Measurements from ENCODE around the gene TFEC.
"Not testable (repeated sequence)": the region's sequence is repeated elsewhere in the genome, so short reads cannot be mapped to it uniquely, and the experiment has no call there.

Gene TFEC

DNA sequence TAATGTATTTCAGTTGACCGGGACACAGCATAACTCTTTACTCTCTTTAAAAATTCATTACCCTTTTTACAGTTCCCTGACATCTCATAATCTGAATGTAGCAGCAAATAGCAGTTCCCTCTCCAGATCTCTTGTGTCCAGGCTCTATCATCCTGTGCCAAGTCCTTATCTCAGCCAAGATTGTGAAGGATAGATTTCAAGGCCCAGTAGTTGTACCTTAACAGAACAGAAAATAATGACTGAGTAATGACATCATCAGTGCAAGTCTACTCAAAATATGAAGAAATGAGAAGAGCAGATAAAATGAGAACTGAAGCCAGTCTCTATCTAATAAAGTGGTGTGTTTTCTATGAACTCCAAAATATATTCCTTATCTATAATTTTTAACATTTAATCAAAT, 92.6 kb downstream of the TFEC start:
- H3K4me3 ChIP-seq (replicated peaks in 1 of 2; ENCODE audit: low read depth in 2 of 2, low read length in 2 of 2) = no peak overlapping the region
- TF ChIP-seq, protein P1, sequence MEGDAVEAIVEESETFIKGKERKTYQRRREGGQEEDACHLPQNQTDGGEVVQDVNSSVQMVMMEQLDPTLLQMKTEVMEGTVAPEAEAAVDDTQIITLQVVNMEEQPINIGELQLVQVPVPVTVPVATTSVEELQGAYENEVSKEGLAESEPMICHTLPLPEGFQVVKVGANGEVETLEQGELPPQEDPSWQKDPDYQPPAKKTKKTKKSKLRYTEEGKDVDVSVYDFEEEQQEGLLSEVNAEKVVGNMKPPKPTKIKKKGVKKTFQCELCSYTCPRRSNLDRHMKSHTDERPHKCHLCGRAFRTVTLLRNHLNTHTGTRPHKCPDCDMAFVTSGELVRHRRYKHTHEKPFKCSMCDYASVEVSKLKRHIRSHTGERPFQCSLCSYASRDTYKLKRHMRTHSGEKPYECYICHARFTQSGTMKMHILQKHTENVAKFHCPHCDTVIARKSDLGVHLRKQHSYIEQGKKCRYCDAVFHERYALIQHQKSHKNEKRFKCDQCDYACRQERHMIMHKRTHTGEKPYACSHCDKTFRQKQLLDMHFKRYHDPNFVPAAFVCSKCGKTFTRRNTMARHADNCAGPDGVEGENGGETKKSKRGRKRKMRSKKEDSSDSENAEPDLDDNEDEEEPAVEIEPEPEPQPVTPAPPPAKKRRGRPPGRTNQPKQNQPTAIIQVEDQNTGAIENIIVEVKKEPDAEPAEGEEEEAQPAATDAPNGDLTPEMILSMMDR (IDR thresholded peaks at IDR 0.05; ENCODE audit: low read depth, low read length) = no peak
- no peak for DNase-seq (ENCODE audit: low read depth in 2 of 2)

DNA sequence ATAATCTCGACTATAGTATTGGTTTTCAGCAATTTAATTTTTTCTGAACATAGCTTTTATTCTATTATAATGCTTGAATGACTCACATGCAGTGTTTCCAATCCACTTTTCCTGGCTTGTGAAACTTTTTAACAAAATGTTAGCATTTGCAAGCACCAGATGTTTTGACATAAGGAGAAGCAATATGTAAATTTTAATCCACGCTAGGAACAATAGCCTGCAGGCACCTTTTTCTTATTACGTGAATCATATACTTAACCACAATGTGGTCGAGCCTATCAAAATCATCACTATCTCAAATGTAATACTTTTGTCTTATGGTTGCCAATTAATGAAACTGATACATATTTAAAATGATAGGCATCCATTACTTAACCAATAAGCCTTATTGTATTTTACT, 97.1 kb downstream of the TFEC start:
- DNase-seq (ENCODE audit: low read depth in 2 of 2) = peak in 1 of 2 donors; percentile 4
- no peak overlapping the region for H3K4me3 ChIP-seq (replicated peaks in 1 of 2; ENCODE audit: low read depth in 2 of 2, low read length in 2 of 2)

DNA sequence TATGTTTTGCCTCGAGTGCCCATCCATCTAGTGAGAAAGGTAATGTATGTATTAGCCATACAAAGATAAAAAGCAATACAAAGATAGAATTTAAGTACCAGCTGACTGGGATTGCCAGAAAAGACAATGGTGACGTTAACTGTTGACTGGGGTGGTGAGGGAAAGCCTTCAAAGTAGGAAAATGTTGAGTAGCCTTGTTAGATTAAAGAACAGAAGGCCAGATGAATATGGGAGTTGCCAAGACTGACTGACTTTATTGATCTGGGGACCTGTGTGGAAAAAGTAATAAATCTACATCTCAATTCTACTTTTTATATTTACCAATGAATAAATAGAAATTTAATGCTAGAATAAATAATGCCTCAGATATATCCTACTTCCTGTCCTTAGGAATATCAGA, 97.7 kb downstream of the TFEC start:
- H3K4me3 ChIP-seq (replicated peaks in 1 of 2; ENCODE audit: low read depth in 2 of 2, low read length in 2 of 2) = no peak overlapping the region
- no peak for DNase-seq (ENCODE audit: low read depth in 2 of 2)
- TF ChIP-seq, protein P1 (IDR thresholded peaks at IDR 0.05; ENCODE audit: low read depth, low read length) = no peak

More for the DNA sequence above, 97.1 kb downstream of the TFEC start:
- TF ChIP-seq, protein P1 (IDR thresholded peaks at IDR 0.05; ENCODE audit: low read depth, low read length) = no peak

DNA sequence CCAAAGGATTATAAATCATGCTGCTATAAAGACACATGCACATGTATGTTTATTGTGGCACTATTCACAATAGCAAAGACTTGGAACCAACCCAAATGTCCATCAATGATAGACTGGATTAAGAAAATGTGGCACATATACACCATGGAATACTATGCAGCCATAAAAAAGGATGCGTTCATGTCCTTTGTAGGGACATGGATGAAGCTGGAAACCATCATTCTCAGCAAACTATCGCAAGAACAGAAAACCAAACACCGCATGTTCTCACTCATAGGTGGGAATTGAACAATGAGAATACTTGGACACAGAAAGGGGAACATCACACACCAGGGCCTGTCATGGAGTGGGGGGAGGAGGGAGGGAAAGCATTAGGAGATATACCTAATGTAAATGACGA, 100.4 kb downstream of the TFEC start:
- not testable (repeated sequence) for DNase-seq (ENCODE audit: low read depth in 2 of 2); H3K4me3 ChIP-seq (replicated peaks in 1 of 2; ENCODE audit: low read depth in 2 of 2, low read length in 2 of 2)

DNA sequence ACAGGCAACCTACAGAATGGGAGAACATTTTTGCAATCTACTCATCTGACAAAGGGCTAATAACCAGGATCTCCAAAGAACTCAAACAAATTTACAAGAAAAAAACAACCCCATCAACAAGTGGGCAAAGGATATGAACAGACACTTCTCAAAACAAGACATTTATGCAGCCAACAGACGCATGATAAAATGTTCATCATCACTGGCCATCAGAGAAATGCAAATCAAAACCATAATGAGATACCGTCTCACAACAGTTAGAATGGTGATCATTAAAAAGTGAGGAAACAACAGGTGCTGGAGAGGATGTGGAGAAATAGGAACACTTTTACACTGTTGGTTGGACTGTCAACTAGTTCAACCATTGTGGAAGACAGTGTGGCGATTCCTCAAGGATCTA, 100.8 kb downstream of the TFEC start:
- DNase-seq (ENCODE audit: low read depth in 2 of 2); H3K4me3 ChIP-seq (replicated peaks in 1 of 2; ENCODE audit: low read depth in 2 of 2, low read length in 2 of 2): not testable (repeated sequence)

DNA sequence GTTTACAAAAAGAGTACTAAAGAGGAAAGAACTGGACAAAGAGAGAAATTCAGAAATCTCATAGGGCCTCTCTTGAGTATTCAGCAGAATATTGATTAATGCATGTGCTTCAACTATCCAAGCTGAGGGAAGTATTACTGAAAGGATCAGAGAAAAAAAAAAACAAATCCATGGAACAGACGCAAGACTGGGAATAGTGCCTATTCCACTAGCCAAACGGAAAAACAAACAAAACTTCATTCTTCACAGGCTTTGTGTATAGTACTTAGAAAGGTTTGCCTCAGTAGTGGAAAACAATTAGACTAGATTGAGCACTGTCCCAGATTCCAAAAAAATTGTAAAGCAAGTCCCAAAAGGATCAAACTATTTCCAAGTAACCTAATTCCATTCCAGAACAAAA, 106.2 kb downstream of the TFEC start:
- TF ChIP-seq, protein P1 (IDR thresholded peaks at IDR 0.05; ENCODE audit: low read depth, low read length) = no peak
- H3K4me3 ChIP-seq (replicated peaks in 1 of 2; ENCODE audit: low read depth in 2 of 2, low read length in 2 of 2) = no peak overlapping the region
- DNase-seq (ENCODE audit: low read depth in 2 of 2) = no peak

DNA sequence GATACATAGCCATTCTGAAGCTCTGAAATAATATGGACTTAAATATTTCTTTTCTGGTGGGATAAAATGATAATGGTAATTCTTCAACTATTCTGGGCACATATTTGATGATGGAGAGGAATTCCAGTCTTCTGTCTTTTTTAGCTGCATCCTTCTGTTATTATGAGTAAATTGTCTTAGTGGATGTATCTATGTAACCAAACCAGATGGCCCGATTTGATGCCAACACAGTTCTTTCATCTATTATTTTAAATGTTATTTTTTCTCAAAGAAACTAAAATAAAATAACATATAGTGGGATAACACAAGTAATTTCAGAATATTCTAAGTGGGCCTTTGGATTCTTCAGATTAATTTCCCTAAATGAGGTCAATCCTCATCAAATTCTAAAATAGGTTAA, 110.2 kb downstream of the TFEC start:
- no peak overlapping the region for H3K4me3 ChIP-seq (replicated peaks in 1 of 2; ENCODE audit: low read depth in 2 of 2, low read length in 2 of 2)
- TF ChIP-seq, protein P1 (IDR thresholded peaks at IDR 0.05; ENCODE audit: low read depth, low read length) = no peak
- DNase-seq (ENCODE audit: low read depth in 2 of 2) = no peak

DNA sequence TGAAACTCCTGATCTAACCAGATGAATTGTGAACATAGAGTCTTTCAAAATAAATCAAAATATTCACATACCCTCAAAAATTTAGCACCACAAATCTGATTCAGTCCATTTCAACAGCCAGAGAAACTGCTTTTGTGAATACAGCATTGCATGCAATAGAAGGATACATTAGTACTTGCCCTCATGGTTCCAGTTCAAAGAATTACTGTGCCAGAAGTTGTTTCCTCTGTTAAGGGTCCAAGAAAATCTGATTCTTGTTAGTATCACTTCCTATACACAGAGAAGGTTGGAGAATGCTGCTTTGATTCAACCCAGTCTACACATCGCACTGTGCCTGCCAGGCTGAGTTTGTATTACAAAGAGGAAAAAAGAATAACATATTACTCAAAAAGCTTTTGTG, 115.6 kb downstream of the TFEC start:
- TF ChIP-seq, protein P1 (IDR thresholded peaks at IDR 0.05; ENCODE audit: low read depth, low read length) = no peak
- no peak overlapping the region for H3K4me3 ChIP-seq (replicated peaks in 1 of 2; ENCODE audit: low read depth in 2 of 2, low read length in 2 of 2)
- no peak for DNase-seq (ENCODE audit: low read depth in 2 of 2)

Measured in cardiac fibroblast (primary cell).